HG02759 (cell line): ENCODE measurements around the gene SHROOM2.

ENCODE experiments used
- ATAC-seq: cut with Tn5 transposase; IDR thresholded peaks from one replicate; pipeline ENCODE4 v1.9.1; 2021; ENCODE audit warnings: mild to moderate bottlenecking, moderate library complexity; ENCODE audit not compliant: unreplicated experiment

SHROOM2 gene

GRCh38 chrX:9890681-9891091 is 104.5 kb downstream of the SHROOM2 start:
- ATAC-seq: no peak

- no peak for ATAC-seq
Measured at GRCh38 chrX:9895225-9895912, 109.1 kb downstream of the SHROOM2 start.

GRCh38 chrX:9897761-9898161 is 111.5 kb downstream of the SHROOM2 start:
- ATAC-seq: no peak

- no peak for ATAC-seq
Measured at GRCh38 chrX:9899640-9900111, 113.4 kb downstream of the SHROOM2 start.

- no peak for ATAC-seq
Measured at GRCh38 chrX:9902656-9903055, 116.4 kb downstream of the SHROOM2 start.

- no peak for ATAC-seq
Measured at GRCh38 chrX:9903146-9903545, 116.9 kb downstream of the SHROOM2 start.

GRCh38 chrX:9905288-9905687 is 119.1 kb downstream of the SHROOM2 start:
- ATAC-seq: no peak

- no peak for ATAC-seq
Measured at GRCh38 chrX:9905721-9906120, 119.5 kb downstream of the SHROOM2 start.

- ATAC-seq: no peak
Measured at GRCh38 chrX:9906919-9907318, 120.7 kb downstream of the SHROOM2 start.

- no peak for ATAC-seq
Measured at GRCh38 chrX:9907645-9908387, 121.6 kb downstream of the SHROOM2 start.

GRCh38 chrX:9909254-9909653 is 123.0 kb downstream of the SHROOM2 start:
- ATAC-seq: no peak

- ATAC-seq: no peak
Measured at GRCh38 chrX:9911487-9911886, 125.3 kb downstream of the SHROOM2 start.

- ATAC-seq: no peak
Measured at GRCh38 chrX:9912351-9913145, 126.3 kb downstream of the SHROOM2 start.

- ATAC-seq: no peak
Measured at GRCh38 chrX:9913146-9913433, 126.9 kb downstream of the SHROOM2 start.

GRCh38 chrX:9917861-9918260 is 131.6 kb downstream of the SHROOM2 start:
- no peak for ATAC-seq

- ATAC-seq: no peak
Measured at GRCh38 chrX:9919632-9920172, 133.5 kb downstream of the SHROOM2 start.

GRCh38 chrX:9921407-9921806 is 135.2 kb downstream of the SHROOM2 start:
- ATAC-seq: no peak

- no peak for ATAC-seq
Measured at GRCh38 chrX:9923357-9923756, 137.1 kb downstream of the SHROOM2 start.

- ATAC-seq: no peak
Measured at GRCh38 chrX:9926002-9926401, 139.8 kb downstream of the SHROOM2 start.

- ATAC-seq: no peak
Measured at GRCh38 chrX:9927698-9928482, 141.7 kb downstream of the SHROOM2 start.

GRCh38 chrX:9935436-9935835 is 149.2 kb downstream of the SHROOM2 start:
- ATAC-seq: no peak
